Neural progenitor cell (in vitro differentiated cells): Measurements from ENCODE around the gene PKD1. TPM values are rescaled to one million over a fixed set of nuclear protein-coding genes. Genes with fewer than 3 reads are reported as not detected.

Experiments
- DNase-seq: peaks from one replicate; pipeline ENCODE4 v3.0.0-alpha.2; 2016; ENCODE audit warnings: low spot score
- H2AFZ ChIP-seq: fragments of 200-600 bp; sonication (generic); replicated peaks from 2 replicates; pipeline ENCODE4 v1.6.1; 2016; ENCODE audit warnings: antibody characterized with exemption
- H3F3A ChIP-seq: fragments of 200-600 bp; sonication (generic); 2 replicates; pipeline ENCODE4 v1.6.1; 2016; ENCODE audit warnings: antibody characterized with exemption, low read depth
- H3K27ac ChIP-seq: fragments of 200-600 bp; sonication (generic); 2 replicates; pipeline ENCODE4 v1.5.1; 2016; ENCODE audit warnings: mild to moderate bottlenecking
- H3K27me3 ChIP-seq: fragments of 200-600 bp; sonication (generic); 2 replicates; pipeline ENCODE4 v1.6.1; 2016; ENCODE audit warnings: mild to moderate bottlenecking, moderate library complexity
- H3K36me3 ChIP-seq: fragments of 200-600 bp; sonication (generic); 2 replicates; pipeline ENCODE4 v1.5.1; 2016
- H3K4me1 ChIP-seq: fragments of 200-600 bp; sonication (generic); 2 replicates; pipeline ENCODE4 v1.6.1; 2016; ENCODE audit warnings: mixed run types
- H3K4me2 ChIP-seq: fragments of 200-600 bp; sonication (generic); 2 replicates; pipeline ENCODE4 v1.6.1; 2016
- H3K4me3 ChIP-seq: fragments of 200-600 bp; sonication (generic); 2 replicates; pipeline ENCODE4 v1.5.1; 2016
- H3K79me2 ChIP-seq: fragments of 200-600 bp; sonication (generic); 2 replicates; pipeline ENCODE4 v1.6.1; 2016; ENCODE audit warnings: low read depth
- H3K9ac ChIP-seq: fragments of 200-600 bp; sonication (generic); 2 replicates; pipeline ENCODE4 v1.6.1; 2016
- H3K9me3 ChIP-seq: fragments of 200-600 bp; sonication (generic); 2 replicates; pipeline ENCODE4 v1.5.1; 2016; ENCODE audit warnings: low read depth
- H4K20me1 ChIP-seq: fragments of 200-600 bp; sonication (generic); 2 replicates; pipeline ENCODE4 v1.6.1; 2016; ENCODE audit warnings: low read depth
- H3K27ac Mint-ChIP-seq: 3 replicates; pipeline ENCODE4 v1.8.0; 2021; ENCODE audit warnings: mixed read lengths
- H3K27me3 Mint-ChIP-seq: 2 replicates; pipeline ENCODE4 v1.8.0; 2022; ENCODE audit warnings: low read depth, mild to moderate bottlenecking, inconsistent platforms, moderate library complexity, mixed read lengths; ENCODE audit not compliant: insufficient read depth
- H3K36me3 Mint-ChIP-seq: 3 replicates; pipeline ENCODE4 v1.8.0; 2021; ENCODE audit warnings: mixed read lengths
- H3K4me1 Mint-ChIP-seq: 3 replicates; pipeline ENCODE4 v1.8.0; 2021; ENCODE audit warnings: mixed read lengths
- H3K4me3 Mint-ChIP-seq: 3 replicates; pipeline ENCODE4 v1.8.0; 2021; ENCODE audit warnings: mild to moderate bottlenecking, moderate library complexity, mixed read lengths
- H3K9me3 Mint-ChIP-seq: 3 replicates; pipeline ENCODE4 v1.8.0; 2020; ENCODE audit warnings: mixed read lengths
- EZH2 ChIP-seq: fragments of 200-600 bp; sonication (generic); IDR thresholded peaks from 2 replicates; pipeline ENCODE4 v1.6.1; 2017; ENCODE audit warnings: antibody characterized with exemption, mild to moderate bottlenecking, moderate library complexity
- EZH2phosphoT487 ChIP-seq: fragments of 200-600 bp; sonication (generic); IDR thresholded peaks from 2 replicates; pipeline ENCODE4 v1.6.1; 2017; ENCODE audit warnings: antibody characterized with exemption
- total RNA-seq: library from RNA; depleted of rRNA; stranded (reverse); fragments of >200 nt; gene quantifications from 2 replicates; pipeline ENCODE4 v1.2.3, GENCODE V29; 2015; ENCODE audit warnings: low replicate concordance
- TF ChIP-seq, protein P1 (sequence below): fragments of 200-600 bp; sonication (generic); IDR thresholded peaks from 2 replicates; pipeline ENCODE4 v1.5.1; 2017; ENCODE audit warnings: antibody characterized with exemption, mild to moderate bottlenecking

PKD1 gene
- total RNA-seq, 1 donor from 2014 or later, result 16.9 TPM

DNA sequence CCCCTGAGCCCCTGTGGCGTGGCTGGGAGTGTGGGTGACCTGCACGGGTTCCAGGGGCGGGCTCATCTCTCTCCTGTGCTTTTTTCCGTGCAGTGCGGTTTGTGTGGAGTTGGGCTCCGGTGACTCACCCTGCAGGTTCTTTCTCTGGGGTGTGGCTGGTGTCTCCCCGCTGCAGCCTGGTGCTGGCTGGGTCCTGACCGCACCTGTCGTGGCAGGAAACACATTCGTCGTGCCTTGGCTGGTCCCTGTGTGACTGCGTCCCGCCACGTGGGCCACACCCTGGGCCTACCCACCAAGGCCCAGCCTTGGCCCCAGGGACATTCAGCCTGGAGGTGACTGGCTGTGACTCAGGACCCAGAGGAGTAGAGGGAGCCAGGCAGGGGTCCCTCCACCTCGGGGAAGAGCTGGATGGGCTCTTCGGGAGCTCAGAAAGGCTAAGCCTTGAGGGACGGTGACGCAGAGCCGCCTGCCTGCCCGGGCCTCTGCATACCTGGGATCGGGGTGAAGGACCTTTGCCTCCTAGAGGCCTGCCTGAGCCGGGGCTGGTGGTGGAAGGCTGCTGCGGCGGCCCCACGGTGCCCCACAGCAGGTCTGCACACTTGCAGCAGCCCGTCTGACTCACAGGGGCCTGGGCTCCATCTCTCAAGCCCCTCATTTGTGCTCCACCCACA is 27.6 kb upstream of the PKD1 start:
- Mint-ChIP-seq H3K36me3 (peaks cover 2% of the 10 kb centered on the region), H3K27ac (no peak overlapping the region), H3K27me3 (peaks cover 2% of the 10 kb centered on the region), H3K4me1 (peaks cover 6% of the 10 kb centered on the region), H3K9me3 (no peaks in the 10 kb centered on the region), H3K4me3 (no peak overlapping the region)
- Histone ChIP-seq H3K36me3 (no peaks in the 10 kb centered on the region), H2AFZ (no peak overlapping the region), H4K20me1 (peaks cover 43% of the 10 kb centered on the region), H3K4me2 (no peak overlapping the region), H3K4me1 (peaks cover 18% of the 10 kb centered on the region), H3K27me3 (no peaks in the 10 kb centered on the region), H3K79me2 (peaks cover 58% of the 10 kb centered on the region), H3K9me3 (no peaks in the 10 kb centered on the region), H3F3A (peaks cover 8% of the 10 kb centered on the region), H3K9ac (no peak overlapping the region), H3K4me3 (no peak overlapping the region), H3K27ac (no peak overlapping the region)
- DNase-seq, result no peak
- TF ChIP-seq EZH2 (no peak), EZH2phosphoT487 (no peak)
- TF ChIP-seq, protein P1, sequence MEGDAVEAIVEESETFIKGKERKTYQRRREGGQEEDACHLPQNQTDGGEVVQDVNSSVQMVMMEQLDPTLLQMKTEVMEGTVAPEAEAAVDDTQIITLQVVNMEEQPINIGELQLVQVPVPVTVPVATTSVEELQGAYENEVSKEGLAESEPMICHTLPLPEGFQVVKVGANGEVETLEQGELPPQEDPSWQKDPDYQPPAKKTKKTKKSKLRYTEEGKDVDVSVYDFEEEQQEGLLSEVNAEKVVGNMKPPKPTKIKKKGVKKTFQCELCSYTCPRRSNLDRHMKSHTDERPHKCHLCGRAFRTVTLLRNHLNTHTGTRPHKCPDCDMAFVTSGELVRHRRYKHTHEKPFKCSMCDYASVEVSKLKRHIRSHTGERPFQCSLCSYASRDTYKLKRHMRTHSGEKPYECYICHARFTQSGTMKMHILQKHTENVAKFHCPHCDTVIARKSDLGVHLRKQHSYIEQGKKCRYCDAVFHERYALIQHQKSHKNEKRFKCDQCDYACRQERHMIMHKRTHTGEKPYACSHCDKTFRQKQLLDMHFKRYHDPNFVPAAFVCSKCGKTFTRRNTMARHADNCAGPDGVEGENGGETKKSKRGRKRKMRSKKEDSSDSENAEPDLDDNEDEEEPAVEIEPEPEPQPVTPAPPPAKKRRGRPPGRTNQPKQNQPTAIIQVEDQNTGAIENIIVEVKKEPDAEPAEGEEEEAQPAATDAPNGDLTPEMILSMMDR, result no peak

DNA sequence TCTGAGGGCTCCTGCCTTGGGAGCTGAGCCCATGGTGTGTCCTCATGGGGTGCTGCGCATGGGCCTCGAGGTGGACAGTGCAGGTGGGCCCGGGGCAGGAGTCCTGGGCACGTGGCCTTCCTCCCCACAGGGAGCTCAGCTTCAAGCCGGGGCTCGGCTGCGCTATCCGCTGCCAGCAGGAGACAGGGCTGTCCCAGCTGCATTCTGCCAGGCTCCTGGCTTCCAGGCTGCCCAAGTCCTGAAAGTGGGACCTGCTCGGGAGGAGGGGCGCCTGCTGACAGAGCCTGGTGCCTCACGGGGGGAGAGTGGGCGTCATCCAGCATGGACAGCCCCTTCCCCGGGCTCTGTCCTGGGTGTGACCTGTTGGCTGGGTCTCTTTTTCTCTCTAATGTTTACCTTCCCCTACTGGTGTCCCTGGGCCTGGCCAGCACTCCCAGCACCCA is 27.0 kb upstream of the PKD1 start:
- Histone ChIP-seq H3K27me3 (no peaks in the 10 kb centered on the region), H3K9me3 (no peaks in the 10 kb centered on the region), H3F3A (peaks cover 8% of the 10 kb centered on the region), H3K4me1 (peaks cover 18% of the 10 kb centered on the region), H3K4me3 (no peak overlapping the region), H3K36me3 (no peaks in the 10 kb centered on the region), H2AFZ (no peak overlapping the region), H3K79me2 (peaks cover 65% of the 10 kb centered on the region), H3K9ac (no peak overlapping the region), H4K20me1 (peaks cover 49% of the 10 kb centered on the region), H3K4me2 (no peak overlapping the region), H3K27ac (no peak overlapping the region)
- no peak for DNase-seq
- TF ChIP-seq EZH2, result no peak
- TF ChIP-seq EZH2phosphoT487, result no peak
- TF ChIP-seq, protein P1, result no peak
- Mint-ChIP-seq H3K4me1 (peaks cover 10% of the 10 kb centered on the region), H3K4me3 (no peak overlapping the region), H3K9me3 (no peaks in the 10 kb centered on the region), H3K36me3 (peaks cover 2% of the 10 kb centered on the region), H3K27me3 (peaks cover 2% of the 10 kb centered on the region), H3K27ac (no peak overlapping the region)

- Mint-ChIP-seq H3K36me3 (peaks cover 2% of the 10 kb centered on the region), H3K27ac (no peak overlapping the region), H3K4me1 (peaks cover 17% of the 10 kb centered on the region), H3K4me3 (no peak overlapping the region), H3K9me3 (no peaks in the 10 kb centered on the region), H3K27me3 (peaks cover 2% of the 10 kb centered on the region)
- H3K9ac ChIP-seq, result no peak overlapping the region
- H3K79me2 ChIP-seq, result peaks cover 72% of the 10 kb centered on the region
- H3K4me1 ChIP-seq, result peaks cover 18% of the 10 kb centered on the region
- no peaks in the 10 kb centered on the region for H3K36me3 ChIP-seq
- DNase-seq, result no peak
- H2AFZ ChIP-seq, result no peak overlapping the region
- H3K4me2 ChIP-seq, result no peak overlapping the region
- no peak for TF ChIP-seq EZH2
- TF ChIP-seq EZH2phosphoT487, result no peak
- TF ChIP-seq, protein P1, result no peak
- H3F3A ChIP-seq, result peaks cover 8% of the 10 kb centered on the region
- H4K20me1 ChIP-seq, result peaks cover 57% of the 10 kb centered on the region
- no peaks in the 10 kb centered on the region for H3K9me3 ChIP-seq
- no peak overlapping the region for H3K27ac ChIP-seq
- H3K27me3 ChIP-seq, result no peaks in the 10 kb centered on the region
- H3K4me3 ChIP-seq, result no peak overlapping the region
These were observed 26.2 kb upstream of the PKD1 start for GRCh38 chr16:2161911-2162310.
